GM18499 (cell line): Measurements from ENCODE around the gene ARHGAP31.
A peak's percentile ranks its signal among the peaks of the same experiment; 100 is the strongest.
"Not testable (repeated sequence)": the region's sequence is repeated elsewhere in the genome, so short reads cannot be mapped to it uniquely, and the experiment has no call there.

Experiments used
- ATAC-seq: cut with Tn5 transposase; IDR thresholded peaks from one replicate; pipeline ENCODE4 v1.9.1; 2021; ENCODE audit warnings: moderate number of reproducible peaks; ENCODE audit not compliant: insufficient read depth, unreplicated experiment

Gene ARHGAP31

DNA sequence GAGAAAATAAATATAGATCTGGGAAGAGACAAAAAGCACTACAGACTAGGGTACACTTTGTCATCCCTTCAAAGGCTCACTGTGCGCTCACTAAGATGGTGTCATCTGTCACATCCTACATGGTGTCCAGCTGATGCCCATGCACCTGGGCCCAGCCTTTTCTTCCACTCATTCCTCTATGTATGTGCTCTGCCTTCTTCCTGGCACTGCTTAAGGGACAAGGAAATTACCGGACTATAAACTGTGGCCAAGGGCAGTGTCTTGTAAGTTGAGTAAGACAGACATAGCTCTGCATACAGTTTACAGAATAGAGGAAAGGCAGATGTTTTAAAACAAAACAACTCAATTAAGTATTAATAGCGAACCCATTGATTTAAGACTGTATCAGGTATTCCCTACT lies 52.9 kb downstream of the ARHGAP31 start:
- no peak for ATAC-seq

DNA sequence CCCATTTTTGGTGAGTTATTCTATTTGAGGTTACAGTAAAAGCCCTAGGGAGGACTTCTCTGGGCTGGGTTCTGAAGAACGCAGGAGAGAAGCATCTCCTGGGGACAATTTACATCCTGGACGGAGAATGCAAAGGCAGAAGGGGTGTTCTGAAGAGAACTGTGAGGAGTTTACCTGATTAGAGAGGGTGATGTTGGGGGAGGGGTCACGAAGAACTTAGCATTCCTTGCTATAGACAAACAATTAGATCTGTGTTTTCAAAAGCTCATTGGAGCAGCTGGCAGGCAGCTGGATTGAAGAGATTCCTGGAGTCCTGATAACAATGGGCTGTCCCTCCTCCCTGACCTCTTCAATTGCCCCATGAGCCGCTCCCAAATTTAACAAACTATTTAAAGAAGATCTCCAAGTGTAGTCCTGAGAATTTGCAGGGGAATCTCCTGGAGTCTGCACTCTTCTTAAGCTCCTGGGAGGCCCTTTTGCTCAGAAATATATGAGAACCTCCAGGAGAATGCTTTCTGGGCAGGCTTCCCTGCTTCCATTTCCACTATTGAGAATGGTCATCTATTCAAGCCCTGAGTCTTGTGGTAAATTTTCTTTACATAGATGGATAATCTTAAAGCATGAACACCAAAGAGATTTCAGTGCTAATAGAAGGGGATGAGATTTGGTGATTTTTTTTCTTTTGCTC lies 55.3 kb downstream of the ARHGAP31 start:
- ATAC-seq, result no peak

DNA sequence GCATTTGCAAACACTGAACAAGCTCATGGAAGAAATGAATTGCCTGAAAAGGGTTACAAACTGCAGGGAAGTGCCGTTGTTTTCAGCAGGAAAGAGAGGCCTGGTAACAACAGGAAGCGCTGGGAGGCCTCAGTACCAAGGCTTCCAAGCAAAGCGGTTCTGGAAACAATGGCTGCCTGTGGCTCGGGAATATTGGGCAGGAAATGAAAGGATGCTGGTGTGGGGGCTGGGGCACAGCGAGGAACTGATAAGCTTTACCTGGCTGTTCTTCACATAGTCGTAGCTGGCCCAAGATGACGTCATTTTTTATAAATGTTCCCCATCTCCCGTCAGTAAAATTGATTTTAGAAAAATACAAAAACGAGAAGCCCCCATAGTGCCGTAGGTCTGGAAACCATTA lies 55.9 kb downstream of the ARHGAP31 start:
- ATAC-seq, result no peak

DNA sequence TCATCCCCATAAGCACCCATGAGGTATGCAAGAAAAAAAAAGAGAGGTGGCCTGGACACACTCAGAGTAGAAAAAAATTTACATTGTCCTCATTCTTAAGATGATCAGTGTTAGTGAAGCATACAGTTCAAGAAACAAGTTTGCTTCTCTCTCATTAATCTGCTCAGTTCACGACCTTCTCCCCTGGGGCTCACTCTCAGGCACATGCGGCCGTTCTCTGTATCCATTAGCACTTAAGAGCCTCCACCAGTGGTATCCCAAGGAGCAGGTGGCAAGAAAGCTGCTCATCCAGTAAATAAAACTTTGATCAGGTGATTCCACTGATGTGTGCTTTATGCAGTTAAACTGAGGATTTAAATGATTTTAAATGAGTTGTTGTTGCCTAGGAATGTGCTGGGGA lies 57.4 kb downstream of the ARHGAP31 start:
- ATAC-seq, result no peak

- ATAC-seq, result peak; percentile 99
These were observed 57.9 kb downstream of the ARHGAP31 start for GRCh38 chr3:119352034-119352609.

GRCh38 chr3:119352863-119353527 lies 58.8 kb downstream of the ARHGAP31 start:
- ATAC-seq, result no peak

GRCh38 chr3:119355608-119356007 lies 61.4 kb downstream of the ARHGAP31 start:
- not testable (repeated sequence) for ATAC-seq

- no peak for ATAC-seq
These were observed 62.5 kb downstream of the ARHGAP31 start for GRCh38 chr3:119356646-119357045.

- ATAC-seq, result no peak
These were observed 63.0 kb downstream of the ARHGAP31 start for GRCh38 chr3:119357190-119357589.

GRCh38 chr3:119359476-119360326 lies 65.5 kb downstream of the ARHGAP31 start:
- ATAC-seq, result no peak

DNA sequence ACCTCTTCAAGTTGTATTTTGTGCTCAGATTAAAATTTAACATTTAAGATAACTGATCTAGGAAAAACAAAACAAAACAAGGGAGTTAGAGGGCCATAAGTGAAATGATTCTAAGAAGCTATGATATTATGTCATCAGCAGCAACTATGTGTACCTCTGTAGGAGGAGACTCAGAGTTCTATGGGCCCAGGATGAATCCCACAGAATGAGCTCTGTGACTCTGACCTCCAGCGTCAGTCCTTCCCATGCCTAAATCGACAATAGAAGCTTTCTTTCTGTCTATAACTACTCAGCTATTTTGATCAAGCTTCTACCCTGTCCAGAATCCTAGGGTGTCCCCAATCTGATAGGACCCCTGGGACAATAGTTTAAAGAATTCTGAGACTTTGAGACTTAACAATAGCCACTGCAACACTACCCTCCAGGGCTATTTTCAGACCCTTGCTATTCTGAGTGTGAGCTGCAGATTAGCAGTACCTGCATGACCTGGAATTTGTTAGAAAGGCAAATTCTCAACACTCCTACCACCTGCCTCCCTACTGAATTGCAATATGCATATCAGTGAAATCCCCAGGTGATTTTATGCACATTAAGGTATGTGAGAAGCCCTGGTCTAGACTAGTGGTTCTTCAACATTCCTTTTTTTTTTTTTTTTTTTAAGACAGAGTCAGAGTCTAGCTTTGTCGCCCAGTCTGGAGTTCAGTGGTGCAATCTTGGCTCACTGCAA lies 66.7 kb downstream of the ARHGAP31 start:
- no peak for ATAC-seq

- no peak for ATAC-seq
These were observed 67.8 kb downstream of the ARHGAP31 start for GRCh38 chr3:119362010-119362409.

GRCh38 chr3:119362940-119363725 lies 69.0 kb downstream of the ARHGAP31 start:
- no peak for ATAC-seq

GRCh38 chr3:119364401-119364800 lies 70.2 kb downstream of the ARHGAP31 start:
- no peak for ATAC-seq

- ATAC-seq, result no peak
These were observed 71.2 kb downstream of the ARHGAP31 start for GRCh38 chr3:119365418-119365817.

GRCh38 chr3:119367000-119367399 lies 72.8 kb downstream of the ARHGAP31 start:
- no peak for ATAC-seq

GRCh38 chr3:119368298-119368697 lies 74.1 kb downstream of the ARHGAP31 start:
- ATAC-seq, result no peak

- not testable (repeated sequence) for ATAC-seq
These were observed 77.6 kb downstream of the ARHGAP31 start for GRCh38 chr3:119371786-119372185.

- no peak for ATAC-seq
These were observed 80.9 kb downstream of the ARHGAP31 start for GRCh38 chr3:119375106-119375505.
